ENCODE data around the gene DDIT3. TPM values are rescaled to one million over a fixed set of nuclear protein-coding genes. Genes with fewer than 3 reads are reported as not detected.
A peak's percentile ranks its signal among the peaks of the same experiment; 100 is the strongest.

The DDIT3 gene
- total RNA-seq, 2 donors from 2014 or later = 24.9 to 79.8 TPM

GRCh38 chr12:57534250-57534649 lies 13.9 kb upstream of the DDIT3 start:
- DNase-seq (ENCODE audit: low spot score in 2 of 2) (no peak), ATAC-seq (no peak)
- Mint-ChIP-seq H3K36me3 (peaks cover 6 to 16% of the 10 kb centered on the region in 2 donors), H3K9me3 (no peaks in the 10 kb centered on the region), H3K27ac (no peak overlapping the region)

GRCh38 chr12:57533108-57533507 lies 12.8 kb upstream of the DDIT3 start:
- Mint-ChIP-seq H3K36me3 (peaks cover 6 to 16% of the 10 kb centered on the region in 2 donors), H3K27ac (peak overlapping the region; percentile 46 to 76), H3K9me3 (no peaks in the 10 kb centered on the region)
- no peak for DNase-seq (ENCODE audit: low spot score in 2 of 2)
- no peak for ATAC-seq

GRCh38 chr12:57531836-57532235 lies 11.5 kb upstream of the DDIT3 start:
- no peak for DNase-seq (ENCODE audit: low spot score in 2 of 2)
- Mint-ChIP-seq H3K36me3 (peaks cover 6 to 16% of the 10 kb centered on the region in 2 donors), H3K27ac (peak overlapping the region in 1 of 2 donors; percentile 13), H3K9me3 (no peaks in the 10 kb centered on the region)
- ATAC-seq = no peak

GRCh38 chr12:57530396-57531142 lies 10.3 kb upstream of the DDIT3 start:
- H3K27ac Mint-ChIP-seq = peak overlapping the region; percentile 55 to 69
- H3K36me3 Mint-ChIP-seq = peaks cover 6 to 16% of the 10 kb centered on the region in 2 donors
- no peaks in the 10 kb centered on the region for H3K9me3 Mint-ChIP-seq
- no peak for DNase-seq (ENCODE audit: low spot score in 2 of 2)
- ATAC-seq = peak in 1 of 2 donors; percentile 44

GRCh38 chr12:57529831-57530230 lies 9.5 kb upstream of the DDIT3 start:
- ATAC-seq = no peak
- DNase-seq (ENCODE audit: low spot score in 2 of 2) = no peak

GRCh38 chr12:57528831-57529555 lies 8.7 kb upstream of the DDIT3 start:
- H3K27ac Mint-ChIP-seq = no peak overlapping the region
- H3K36me3 Mint-ChIP-seq = peaks cover 6 to 10% of the 10 kb centered on the region in 2 donors
- DNase-seq (ENCODE audit: low spot score in 2 of 2) (no peak), ATAC-seq (no peak)
- H3K9me3 Mint-ChIP-seq = no peaks in the 10 kb centered on the region

More at GRCh38 chr12:57529831-57530230, 9.5 kb upstream of the DDIT3 start:
- Mint-ChIP-seq H3K9me3 (no peaks in the 10 kb centered on the region), H3K27ac (peak overlapping the region; percentile 55 to 69), H3K36me3 (peaks cover 6 to 11% of the 10 kb centered on the region in 2 donors)

- ATAC-seq (no peak), DNase-seq (ENCODE audit: low spot score in 2 of 2) (no peak)
- Mint-ChIP-seq H3K27ac (no peak overlapping the region), H3K36me3 (peaks cover 3 to 10% of the 10 kb centered on the region in 2 donors), H3K9me3 (no peaks in the 10 kb centered on the region)
Measured at GRCh38 chr12:57528176-57528575, 7.9 kb upstream of the DDIT3 start.

GRCh38 chr12:57527184-57527583 lies 6.9 kb upstream of the DDIT3 start:
- Mint-ChIP-seq H3K36me3 (peaks cover 0 to 10% of the 10 kb centered on the region in 2 donors), H3K27ac (peak overlapping the region; percentile 21 to 60), H3K9me3 (no peaks in the 10 kb centered on the region)
- DNase-seq (ENCODE audit: low spot score in 2 of 2) = no peak
- no peak for ATAC-seq

GRCh38 chr12:57526477-57527126 lies 6.3 kb upstream of the DDIT3 start:
- peak overlapping the region; percentile 49 to 55 for H3K27ac Mint-ChIP-seq
- H3K9me3 Mint-ChIP-seq = no peaks in the 10 kb centered on the region

GRCh38 chr12:57525615-57526383 lies 5.5 kb upstream of the DDIT3 start:
- no peak for DNase-seq (ENCODE audit: low spot score in 2 of 2)
- Mint-ChIP-seq H3K9me3 (no peaks in the 10 kb centered on the region), H3K36me3 (peaks cover 0 to 10% of the 10 kb centered on the region in 2 donors), H3K27ac (peak overlapping the region; percentile 44 to 49)
- ATAC-seq = no peak

More at GRCh38 chr12:57526477-57527126, 6.3 kb upstream of the DDIT3 start:
- DNase-seq (ENCODE audit: low spot score in 2 of 2) = no peak
- no peak for ATAC-seq
- H3K36me3 Mint-ChIP-seq = peaks cover 0 to 10% of the 10 kb centered on the region in 2 donors

- Mint-ChIP-seq H3K9me3 (no peaks in the 10 kb centered on the region), H3K36me3 (peaks cover 4 to 12% of the 10 kb centered on the region in 2 donors), H3K27ac (peak overlapping the region in 1 of 2 donors; percentile 100)
- DNase-seq (ENCODE audit: low spot score in 2 of 2) = no peak
- ATAC-seq = no peak
Measured at GRCh38 chr12:57524814-57525614, 4.7 kb upstream of the DDIT3 start.

GRCh38 chr12:57523706-57524614 lies 3.6 kb upstream of the DDIT3 start:
- H3K27ac Mint-ChIP-seq = peak overlapping the region; percentile 97 to 100

GRCh38 chr12:57522887-57523705 lies 2.8 kb upstream of the DDIT3 start:
- H3K36me3 Mint-ChIP-seq = peaks cover 22 to 24% of the 10 kb centered on the region in 2 donors
- ATAC-seq = no peak
- H3K27ac Mint-ChIP-seq = peak overlapping the region; percentile 97 to 100
- H3K9me3 Mint-ChIP-seq = no peaks in the 10 kb centered on the region
- peak; percentile 21 to 72 for DNase-seq (ENCODE audit: low spot score in 2 of 2)

More at GRCh38 chr12:57523706-57524614, 3.6 kb upstream of the DDIT3 start:
- Mint-ChIP-seq H3K36me3 (peaks cover 14 to 15% of the 10 kb centered on the region in 2 donors), H3K9me3 (no peaks in the 10 kb centered on the region)
- DNase-seq (ENCODE audit: low spot score in 2 of 2) = no peak
- no peak for ATAC-seq
